Measurements from ENCODE around the gene VPS35. TPM values are rescaled to one million over a fixed set of nuclear protein-coding genes. Genes with fewer than 3 reads are reported as not detected.

Gene VPS35
- total RNA-seq, result 71.1 and 91.9 TPM in 2 replicates

DNA sequence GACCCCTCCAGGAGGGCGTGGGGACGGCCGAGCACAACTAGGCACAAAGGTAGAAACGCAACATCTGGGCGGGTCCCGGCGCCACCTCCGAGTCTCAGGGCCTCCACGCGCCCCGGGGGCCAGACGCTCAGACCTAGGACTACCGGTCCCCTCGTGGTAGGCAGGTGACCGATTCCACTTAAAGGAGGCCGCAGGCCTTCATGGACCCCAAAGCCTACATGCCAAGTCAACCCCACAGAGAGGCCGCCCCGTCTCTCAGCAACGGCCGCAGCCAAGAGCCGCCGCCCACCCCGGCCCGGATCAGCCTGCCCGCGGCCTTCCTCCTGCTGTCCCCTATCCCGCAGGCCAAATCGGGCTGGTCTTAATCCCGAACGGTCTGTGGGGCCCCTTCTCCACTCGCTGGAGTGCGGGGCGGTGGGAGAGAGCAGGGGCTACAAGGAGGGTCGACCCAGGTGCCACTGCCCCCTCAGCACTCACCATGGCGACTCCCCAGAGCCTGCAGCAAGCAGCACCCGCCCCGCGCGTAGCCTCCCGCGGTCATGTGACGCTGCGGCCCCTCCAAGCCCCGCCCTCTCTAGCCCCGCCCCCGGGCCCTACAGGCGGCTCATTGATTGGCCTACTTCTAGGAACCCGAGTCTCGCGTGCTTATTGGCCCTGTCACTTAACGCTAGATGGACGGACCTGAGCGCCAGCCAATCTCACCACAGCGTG lies at the start of gene VPS35:
Gene VPS35, minus strand, starts transcription at position 525 of the 711 bp plus-strand sequence. Its CDS starts 45 bp downstream, at position 480.

DNA sequence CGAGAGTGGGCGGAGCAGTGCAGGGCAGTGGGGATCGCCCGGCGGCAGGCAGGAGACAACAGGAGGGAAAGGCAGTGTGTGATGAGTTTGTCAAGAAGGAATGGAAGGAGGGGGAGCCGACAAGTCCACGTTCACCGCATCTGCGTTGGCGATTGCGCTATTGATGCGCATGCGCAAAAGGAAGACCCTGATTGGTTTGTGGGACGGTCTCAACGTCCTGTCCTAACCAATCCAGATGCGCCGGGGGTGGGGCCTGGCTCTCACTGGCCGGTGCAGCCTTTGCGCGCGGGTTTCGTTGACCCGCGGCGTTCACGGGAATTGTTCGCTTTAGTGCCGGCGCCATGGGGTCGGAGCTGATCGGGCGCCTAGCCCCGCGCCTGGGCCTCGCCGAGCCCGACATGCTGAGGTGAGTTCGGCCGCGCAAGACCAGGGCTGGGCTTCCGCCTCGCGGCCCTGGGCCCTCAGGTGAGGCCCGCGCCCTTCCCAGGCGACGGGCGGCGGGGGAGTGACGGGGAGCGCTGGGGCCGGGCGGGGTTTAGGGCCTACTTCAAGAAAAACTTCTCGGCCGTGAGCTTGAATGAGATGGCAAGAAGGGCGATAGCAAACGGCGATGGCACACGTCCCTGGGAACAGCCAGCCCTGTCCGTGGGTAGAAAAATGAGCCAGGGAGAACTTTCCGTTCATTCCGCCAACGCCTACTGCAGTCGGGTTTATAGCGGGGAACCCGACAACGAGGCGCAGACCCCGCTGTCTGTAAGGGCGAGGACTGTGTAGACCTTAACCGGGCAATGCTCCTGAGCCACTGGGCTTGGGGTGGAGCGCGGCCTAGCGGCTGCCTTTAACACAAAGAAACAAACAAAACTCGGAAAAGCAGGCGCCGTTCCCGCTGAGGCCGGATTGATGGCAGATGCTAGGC lies 645 bp upstream of the VPS35 start, which contains the start of gene ORC6:
Gene ORC6, plus strand, starts transcription at position 295 of the 916 bp plus-strand sequence. Its CDS starts 47 bp downstream, at position 342.

DNA sequence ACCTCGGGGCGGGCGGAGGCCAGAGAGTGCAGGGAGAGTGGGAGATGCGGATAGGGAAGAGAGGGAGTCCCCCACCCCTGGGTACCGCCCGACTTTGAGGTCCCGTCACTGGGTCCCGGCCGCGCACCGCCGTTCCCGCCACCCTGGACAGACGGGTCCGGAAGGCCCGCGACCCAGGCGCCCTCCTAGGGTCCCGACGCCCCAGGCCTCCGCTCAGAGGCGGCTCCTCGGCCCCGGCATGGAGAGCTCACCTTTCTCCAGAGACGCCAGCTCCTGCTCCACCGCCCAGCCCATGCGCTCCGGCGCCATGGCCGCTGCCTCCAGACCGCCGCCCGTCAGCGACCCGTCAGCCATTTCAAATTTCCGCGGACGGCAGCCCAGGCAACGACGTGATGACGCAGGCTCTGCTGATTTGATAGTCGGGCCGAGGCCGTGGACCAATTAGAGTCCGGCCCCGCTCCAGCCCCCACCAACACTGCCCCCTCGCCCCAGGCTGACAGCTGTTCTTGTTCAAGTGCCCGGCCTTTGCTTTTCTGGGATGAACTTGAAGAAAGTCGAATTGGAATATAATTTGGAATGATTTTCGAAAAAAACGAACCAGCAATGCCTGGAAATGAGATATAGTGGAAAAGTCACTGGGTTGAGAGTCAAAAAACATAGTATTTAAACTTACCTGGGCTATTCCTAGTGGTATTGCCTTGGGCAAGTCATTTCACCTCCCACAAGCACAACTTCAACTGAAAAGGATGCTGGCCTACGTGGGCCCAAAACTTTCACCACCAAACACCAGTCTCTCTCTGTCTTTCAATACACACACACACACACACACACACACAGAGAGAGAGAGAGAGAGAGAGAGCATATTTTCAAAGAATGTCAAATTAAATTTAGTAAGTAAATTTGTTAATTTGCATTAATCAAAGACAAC lies 67.7 kb downstream of the VPS35 start, which contains the start of gene SHCBP1:
Gene SHCBP1, minus strand, starts transcription at position 374 of the 928 bp plus-strand sequence. Its CDS starts 20 bp downstream, at position 354.

Other genes with a start within 250 kb of the VPS35 start
- 1.5 and 5.7 TPM in 2 replicates for gene SHCBP1, start 67.8 kb downstream of the VPS35 start, total RNA-seq
- 1.2 and 4.1 TPM in 2 replicates for gene ORC6, start 481 bp upstream of the VPS35 start, total RNA-seq
- 0.32 and 0.34 TPM in 2 replicates for gene MYLK3, start 59.2 kb upstream of the VPS35 start, total RNA-seq
- gene C16orf87, start 142.0 kb upstream of the VPS35 start, total RNA-seq, result 3.0 and 9.1 TPM in 2 replicates
- 7.6 and 8.8 TPM in 2 replicates for gene GPT2, start 195.2 kb upstream of the VPS35 start, total RNA-seq

Data from bronchial smooth muscle cell (primary cell).